Measurements from ENCODE around the gene HLA-E.
"Not testable (repeated sequence)": the region's sequence is repeated elsewhere in the genome, so short reads cannot be mapped to it uniquely, and the experiment has no call there.

HLA-E gene

GRCh38 chr6:30489081-30490025 is at the start of gene HLA-E:
Gene HLA-E (plus strand): TSS chr6:30489509. CDS start chr6:30489532, 23 bp downstream.
- ATAC-seq, result peak; percentile 72 to 74

GRCh38 chr6:30441171-30441570 is 48.1 kb upstream of the HLA-E start:
- peak; percentile 74 to 83 for ATAC-seq

- ATAC-seq, result no peak
Observed at GRCh38 chr6:30443657-30444450, 45.5 kb upstream of the HLA-E start.

GRCh38 chr6:30444451-30444742 is 44.9 kb upstream of the HLA-E start:
- ATAC-seq, result no peak

GRCh38 chr6:30446259-30446658 is 43.0 kb upstream of the HLA-E start:
- no peak for ATAC-seq

GRCh38 chr6:30447237-30447636 is 42.1 kb upstream of the HLA-E start:
- no peak for ATAC-seq

- ATAC-seq, result peak; percentile 3 to 10
Observed at GRCh38 chr6:30450548-30450908, 38.8 kb upstream of the HLA-E start.

GRCh38 chr6:30450909-30451841 is 38.1 kb upstream of the HLA-E start:
- ATAC-seq, result peak; percentile 65 to 75

GRCh38 chr6:30452736-30453507 is 36.4 kb upstream of the HLA-E start:
- ATAC-seq, result no peak

GRCh38 chr6:30453508-30454116 is 35.7 kb upstream of the HLA-E start:
- peak; percentile 85 to 86 for ATAC-seq

- ATAC-seq, result no peak
Observed at GRCh38 chr6:30459145-30459544, 30.2 kb upstream of the HLA-E start.

GRCh38 chr6:30461055-30461454 is 28.3 kb upstream of the HLA-E start:
- ATAC-seq, result no peak

GRCh38 chr6:30462482-30462881 is 26.8 kb upstream of the HLA-E start:
- no peak for ATAC-seq

- ATAC-seq, result no peak
Observed at GRCh38 chr6:30463242-30463641, 26.1 kb upstream of the HLA-E start.

GRCh38 chr6:30463651-30464618 is 25.4 kb upstream of the HLA-E start:
- ATAC-seq, result peak; percentile 71

- no peak for ATAC-seq
Observed at GRCh38 chr6:30465595-30466306, 23.6 kb upstream of the HLA-E start.

- no peak for ATAC-seq
Observed at GRCh38 chr6:30470968-30471367, 18.3 kb upstream of the HLA-E start.

- ATAC-seq, result not testable (repeated sequence)
Observed at GRCh38 chr6:30475116-30475515, 14.2 kb upstream of the HLA-E start.

- ATAC-seq, result peak; percentile 23 to 50
Observed at GRCh38 chr6:30480536-30481156, 8.7 kb upstream of the HLA-E start.

All from activated CD4-positive, CD25-positive, alpha-beta regulatory T cell treated with anti-CD3 and anti-CD28 coated beads, Interleukin-2, amount 50 U/mL, for 24 hours (primary cell).